ENCODE results near the gene ADAP1. TPM values are rescaled to one million over a fixed set of nuclear protein-coding genes. Genes with fewer than 3 reads are reported as not detected.

The ADAP1 gene
- total and polyA plus RNA-seq, 2 of the 13 experiments (the other 11 are each of a cell fraction or from before 2014, with no cell fraction given) = 10.5 to 24.6 TPM

DNA sequence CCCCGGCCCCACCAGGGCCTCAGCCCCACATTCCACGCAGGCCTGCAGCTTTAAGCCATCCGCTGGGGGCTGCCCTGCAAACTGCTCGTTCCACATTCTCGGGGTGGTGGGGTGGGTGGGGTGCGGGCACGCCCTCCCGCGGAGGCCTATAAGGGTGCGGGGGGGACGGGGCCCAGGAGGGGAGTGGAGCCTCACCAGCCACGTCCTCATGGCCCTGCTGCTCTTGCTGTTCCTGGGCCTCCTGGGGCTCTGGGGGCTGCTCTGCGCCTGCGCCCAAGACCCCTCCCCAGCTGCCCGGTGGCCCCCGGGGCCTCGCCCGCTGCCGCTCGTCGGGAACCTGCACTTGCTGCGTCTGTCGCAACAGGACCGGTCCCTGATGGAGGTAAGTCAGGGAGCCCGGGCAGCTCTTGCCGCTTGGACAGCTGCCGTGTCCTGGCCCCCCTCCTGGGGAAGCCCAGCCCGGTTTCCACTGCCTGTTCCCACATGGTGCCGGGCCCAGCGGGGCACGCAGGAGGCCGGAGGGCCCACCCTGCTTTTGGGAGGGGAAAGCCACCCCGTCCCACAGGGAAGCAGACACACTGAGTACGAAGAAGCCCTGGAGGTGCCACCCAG is 28.6 kb upstream of the ADAP1 start, which contains the start of gene CYP2W1 (continued):
- TF ChIP-seq ZFP41 (CRISPR knock-in tag; IDR thresholded peaks at IDR 0.05; ENCODE audit: borderline replicate concordance) (no peak), ZNF331 (CRISPR knock-in tag; IDR thresholded peaks at IDR 0.05) (peak; percentile 64; the same call in 1 of the 2 replicates), ISL2 (CRISPR knock-in tag; IDR thresholded peaks at IDR 0.05) (peak; percentile 41), BRCA1 (CRISPR knock-in tag; IDR thresholded peaks at IDR 0.05) (no peak), KAT2B (IDR thresholded peaks at IDR 0.05; ENCODE audit: borderline replicate concordance, low read depth, low read length) (no peak), NFE2 (CRISPR knock-in tag; IDR thresholded peaks at IDR 0.05) (no peak), ZNF564 (CRISPR knock-in tag; IDR thresholded peaks at IDR 0.05) (peak; percentile 82; the same call in 1 of the 2 replicates), SP2 (CRISPR knock-in tag; IDR thresholded peaks at IDR 0.05) (no peak)
- TF ChIP-seq, protein P1, sequence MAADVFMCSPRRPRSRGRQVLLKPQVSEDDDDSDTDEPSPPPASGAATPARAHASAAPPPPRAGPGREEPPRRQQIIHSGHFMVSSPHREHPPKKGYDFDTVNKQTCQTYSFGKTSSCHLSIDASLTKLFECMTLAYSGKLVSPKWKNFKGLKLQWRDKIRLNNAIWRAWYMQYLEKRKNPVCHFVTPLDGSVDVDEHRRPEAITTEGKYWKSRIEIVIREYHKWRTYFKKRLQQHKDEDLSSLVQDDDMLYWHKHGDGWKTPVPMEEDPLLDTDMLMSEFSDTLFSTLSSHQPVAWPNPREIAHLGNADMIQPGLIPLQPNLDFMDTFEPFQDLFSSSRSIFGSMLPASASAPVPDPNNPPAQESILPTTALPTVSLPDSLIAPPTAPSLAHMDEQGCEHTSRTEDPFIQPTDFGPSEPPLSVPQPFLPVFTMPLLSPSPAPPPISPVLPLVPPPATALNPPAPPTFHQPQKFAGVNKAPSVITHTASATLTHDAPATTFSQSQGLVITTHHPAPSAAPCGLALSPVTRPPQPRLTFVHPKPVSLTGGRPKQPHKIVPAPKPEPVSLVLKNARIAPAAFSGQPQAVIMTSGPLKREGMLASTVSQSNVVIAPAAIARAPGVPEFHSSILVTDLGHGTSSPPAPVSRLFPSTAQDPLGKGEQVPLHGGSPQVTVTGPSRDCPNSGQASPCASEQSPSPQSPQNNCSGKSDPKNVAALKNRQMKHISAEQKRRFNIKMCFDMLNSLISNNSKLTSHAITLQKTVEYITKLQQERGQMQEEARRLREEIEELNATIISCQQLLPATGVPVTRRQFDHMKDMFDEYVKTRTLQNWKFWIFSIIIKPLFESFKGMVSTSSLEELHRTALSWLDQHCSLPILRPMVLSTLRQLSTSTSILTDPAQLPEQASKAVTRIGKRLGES (CRISPR knock-in tag; IDR thresholded peaks at IDR 0.05; ENCODE audit: borderline replicate concordance) = no peak
- TF ChIP-seq, protein P2, sequence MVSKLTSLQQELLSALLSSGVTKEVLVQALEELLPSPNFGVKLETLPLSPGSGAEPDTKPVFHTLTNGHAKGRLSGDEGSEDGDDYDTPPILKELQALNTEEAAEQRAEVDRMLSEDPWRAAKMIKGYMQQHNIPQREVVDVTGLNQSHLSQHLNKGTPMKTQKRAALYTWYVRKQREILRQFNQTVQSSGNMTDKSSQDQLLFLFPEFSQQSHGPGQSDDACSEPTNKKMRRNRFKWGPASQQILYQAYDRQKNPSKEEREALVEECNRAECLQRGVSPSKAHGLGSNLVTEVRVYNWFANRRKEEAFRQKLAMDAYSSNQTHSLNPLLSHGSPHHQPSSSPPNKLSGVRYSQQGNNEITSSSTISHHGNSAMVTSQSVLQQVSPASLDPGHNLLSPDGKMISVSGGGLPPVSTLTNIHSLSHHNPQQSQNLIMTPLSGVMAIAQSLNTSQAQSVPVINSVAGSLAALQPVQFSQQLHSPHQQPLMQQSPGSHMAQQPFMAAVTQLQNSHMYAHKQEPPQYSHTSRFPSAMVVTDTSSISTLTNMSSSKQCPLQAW (CRISPR knock-in tag; IDR thresholded peaks at IDR 0.05) = no peak
- TF ChIP-seq, protein P3, sequence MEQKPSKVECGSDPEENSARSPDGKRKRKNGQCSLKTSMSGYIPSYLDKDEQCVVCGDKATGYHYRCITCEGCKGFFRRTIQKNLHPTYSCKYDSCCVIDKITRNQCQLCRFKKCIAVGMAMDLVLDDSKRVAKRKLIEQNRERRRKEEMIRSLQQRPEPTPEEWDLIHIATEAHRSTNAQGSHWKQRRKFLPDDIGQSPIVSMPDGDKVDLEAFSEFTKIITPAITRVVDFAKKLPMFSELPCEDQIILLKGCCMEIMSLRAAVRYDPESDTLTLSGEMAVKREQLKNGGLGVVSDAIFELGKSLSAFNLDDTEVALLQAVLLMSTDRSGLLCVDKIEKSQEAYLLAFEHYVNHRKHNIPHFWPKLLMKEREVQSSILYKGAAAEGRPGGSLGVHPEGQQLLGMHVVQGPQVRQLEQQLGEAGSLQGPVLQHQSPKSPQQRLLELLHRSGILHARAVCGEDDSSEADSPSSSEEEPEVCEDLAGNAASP (CRISPR knock-in tag; IDR thresholded peaks at IDR 0.05; ENCODE audit: borderline replicate concordance) = 0 out of 2 replicates have a peak, but pooled peaks have one; percentile 21
- TF ChIP-seq, protein P4, sequence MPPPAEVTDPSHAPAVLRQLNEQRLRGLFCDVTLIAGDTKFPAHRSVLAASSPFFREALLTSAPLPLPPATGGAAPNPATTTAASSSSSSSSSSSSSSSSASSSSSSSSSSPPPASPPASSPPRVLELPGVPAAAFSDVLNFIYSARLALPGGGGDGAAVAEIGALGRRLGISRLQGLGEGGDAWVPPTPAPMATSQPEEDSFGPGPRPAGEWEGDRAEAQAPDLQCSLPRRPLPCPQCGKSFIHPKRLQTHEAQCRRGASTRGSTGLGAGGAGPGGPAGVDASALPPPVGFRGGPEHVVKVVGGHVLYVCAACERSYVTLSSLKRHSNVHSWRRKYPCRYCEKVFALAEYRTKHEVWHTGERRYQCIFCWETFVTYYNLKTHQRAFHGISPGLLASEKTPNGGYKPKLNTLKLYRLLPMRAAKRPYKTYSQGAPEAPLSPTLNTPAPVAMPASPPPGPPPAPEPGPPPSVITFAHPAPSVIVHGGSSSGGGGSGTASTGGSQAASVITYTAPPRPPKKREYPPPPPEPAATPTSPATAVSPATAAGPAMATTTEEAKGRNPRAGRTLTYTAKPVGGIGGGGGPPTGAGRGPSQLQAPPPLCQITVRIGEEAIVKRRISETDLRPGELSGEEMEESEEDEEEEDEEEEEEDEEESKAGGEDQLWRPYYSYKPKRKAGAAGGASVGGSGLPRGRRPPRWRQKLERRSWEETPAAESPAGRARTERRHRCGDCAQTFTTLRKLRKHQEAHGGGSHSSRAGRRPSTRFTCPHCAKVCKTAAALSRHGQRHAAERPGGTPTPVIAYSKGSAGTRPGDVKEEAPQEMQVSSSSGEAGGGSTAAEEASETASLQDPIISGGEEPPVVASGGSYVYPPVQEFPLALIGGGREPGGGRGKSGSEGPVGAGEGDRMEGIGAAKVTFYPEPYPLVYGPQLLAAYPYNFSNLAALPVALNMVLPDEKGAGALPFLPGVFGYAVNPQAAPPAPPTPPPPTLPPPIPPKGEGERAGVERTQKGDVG (CRISPR knock-in tag; IDR thresholded peaks at IDR 0.05; ENCODE audit: borderline replicate concordance) = no peak
- TF ChIP-seq, protein P5, sequence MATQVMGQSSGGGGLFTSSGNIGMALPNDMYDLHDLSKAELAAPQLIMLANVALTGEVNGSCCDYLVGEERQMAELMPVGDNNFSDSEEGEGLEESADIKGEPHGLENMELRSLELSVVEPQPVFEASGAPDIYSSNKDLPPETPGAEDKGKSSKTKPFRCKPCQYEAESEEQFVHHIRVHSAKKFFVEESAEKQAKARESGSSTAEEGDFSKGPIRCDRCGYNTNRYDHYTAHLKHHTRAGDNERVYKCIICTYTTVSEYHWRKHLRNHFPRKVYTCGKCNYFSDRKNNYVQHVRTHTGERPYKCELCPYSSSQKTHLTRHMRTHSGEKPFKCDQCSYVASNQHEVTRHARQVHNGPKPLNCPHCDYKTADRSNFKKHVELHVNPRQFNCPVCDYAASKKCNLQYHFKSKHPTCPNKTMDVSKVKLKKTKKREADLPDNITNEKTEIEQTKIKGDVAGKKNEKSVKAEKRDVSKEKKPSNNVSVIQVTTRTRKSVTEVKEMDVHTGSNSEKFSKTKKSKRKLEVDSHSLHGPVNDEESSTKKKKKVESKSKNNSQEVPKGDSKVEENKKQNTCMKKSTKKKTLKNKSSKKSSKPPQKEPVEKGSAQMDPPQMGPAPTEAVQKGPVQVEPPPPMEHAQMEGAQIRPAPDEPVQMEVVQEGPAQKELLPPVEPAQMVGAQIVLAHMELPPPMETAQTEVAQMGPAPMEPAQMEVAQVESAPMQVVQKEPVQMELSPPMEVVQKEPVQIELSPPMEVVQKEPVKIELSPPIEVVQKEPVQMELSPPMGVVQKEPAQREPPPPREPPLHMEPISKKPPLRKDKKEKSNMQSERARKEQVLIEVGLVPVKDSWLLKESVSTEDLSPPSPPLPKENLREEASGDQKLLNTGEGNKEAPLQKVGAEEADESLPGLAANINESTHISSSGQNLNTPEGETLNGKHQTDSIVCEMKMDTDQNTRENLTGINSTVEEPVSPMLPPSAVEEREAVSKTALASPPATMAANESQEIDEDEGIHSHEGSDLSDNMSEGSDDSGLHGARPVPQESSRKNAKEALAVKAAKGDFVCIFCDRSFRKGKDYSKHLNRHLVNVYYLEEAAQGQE (IDR thresholded peaks at IDR 0.05; ENCODE audit: borderline replicate concordance in 1 of 2, low read depth in 1 of 2, low read length in 2 of 2) = no peak
